ENCODE measurements around the gene PABPN1L. TPM values are rescaled to one million over a fixed set of nuclear protein-coding genes. Genes with fewer than 3 reads are reported as not detected.

PABPN1L gene, protein sequence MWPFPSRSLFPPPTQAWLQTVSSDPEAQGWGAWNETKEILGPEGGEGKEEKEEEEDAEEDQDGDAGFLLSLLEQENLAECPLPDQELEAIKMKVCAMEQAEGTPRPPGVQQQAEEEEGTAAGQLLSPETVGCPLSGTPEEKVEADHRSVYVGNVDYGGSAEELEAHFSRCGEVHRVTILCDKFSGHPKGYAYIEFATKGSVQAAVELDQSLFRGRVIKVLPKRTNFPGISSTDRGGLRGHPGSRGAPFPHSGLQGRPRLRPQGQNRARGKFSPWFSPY
- polyA plus RNA-seq = under 1 TPM in 2 of 3 donors, not detected in 1; 0.07 to 0.09 TPM

DNA sequence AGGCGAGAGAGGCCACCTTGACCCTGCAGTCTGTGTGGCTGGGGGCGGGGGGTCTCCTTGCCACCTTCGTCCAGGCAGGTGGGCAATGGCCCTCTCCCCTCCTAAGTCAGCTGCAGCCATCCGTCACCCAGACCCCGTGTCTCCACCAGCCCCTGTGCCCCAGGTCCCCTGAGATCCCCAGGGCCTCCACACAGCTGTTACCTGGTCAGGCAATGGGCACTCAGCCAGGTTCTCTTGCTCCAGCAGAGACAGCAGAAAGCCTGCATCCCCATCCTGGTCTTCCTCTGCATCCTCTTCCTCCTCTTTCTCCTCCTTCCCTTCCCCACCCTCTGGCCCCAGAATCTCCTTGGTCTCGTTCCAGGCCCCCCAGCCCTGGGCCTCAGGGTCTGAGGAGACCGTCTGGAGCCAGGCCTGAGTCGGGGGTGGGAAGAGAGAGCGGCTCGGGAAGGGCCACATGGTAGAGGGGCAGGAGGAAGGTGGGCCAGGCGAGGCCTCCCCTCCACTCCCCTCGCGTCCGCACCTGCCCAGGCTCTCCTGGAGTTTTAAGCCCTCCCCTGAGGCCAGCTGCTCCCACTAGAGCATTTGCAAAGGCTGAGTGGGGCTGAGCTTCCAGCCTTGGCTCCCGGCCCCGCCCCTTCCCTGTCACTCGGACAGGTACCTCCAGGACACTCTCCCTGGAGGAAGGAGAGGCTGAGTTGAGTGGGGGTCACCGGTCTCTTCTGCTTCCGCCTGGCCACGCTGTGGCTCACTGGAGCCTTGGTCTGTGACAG, at the start of gene PABPN1L:
PABPN1L (minus strand) TSS at position 510 of the 770 bp plus-strand sequence; CDS start at position 456, 54 bp downstream.
- no peak within 1 kb of the TSS for H3K27ac ChIP-seq (ENCODE audit: low read depth, low read length)
- 67 to 72% (median 70%) methylated on average over 16 to 20 of the region's 20 CpGs for WGBS, 3 donors

DNA sequence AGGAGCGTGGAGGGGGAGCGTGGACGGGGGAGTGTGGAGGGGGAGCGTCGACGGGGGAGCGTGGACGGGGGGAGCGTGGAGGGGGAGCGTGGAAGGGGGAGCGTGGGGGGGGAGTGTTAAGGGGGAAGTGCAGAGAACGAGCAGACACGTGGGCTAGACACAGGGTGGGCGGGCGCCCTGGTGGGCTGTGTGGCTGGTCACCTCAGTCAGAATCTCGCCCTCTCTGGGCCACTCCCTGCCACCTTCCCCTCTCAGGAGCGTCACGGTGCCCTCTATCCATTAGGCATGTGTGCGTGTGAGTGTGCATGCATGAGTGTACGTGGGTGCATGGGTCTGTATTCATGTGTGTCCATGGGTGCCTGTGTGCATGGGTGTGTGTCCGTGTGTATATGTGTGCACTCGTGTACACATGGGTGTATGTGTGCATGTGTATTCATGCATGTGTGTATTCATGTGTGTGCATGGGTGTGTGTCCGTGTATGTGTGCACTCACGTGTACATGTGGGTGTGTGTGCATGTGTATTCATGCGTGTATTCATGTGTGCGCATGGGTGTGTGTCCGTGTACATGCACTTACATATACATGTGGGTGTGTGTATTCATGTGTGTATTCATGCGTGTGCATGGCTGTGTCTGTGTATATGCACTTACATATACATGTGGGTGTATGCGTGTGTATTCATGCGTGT, 49.3 kb upstream of the PABPN1L start:
- H3K27ac ChIP-seq (ENCODE audit: low read depth, low read length) = no peak overlapping the region
- 81 to 91% (median 87%) methylated on average over 19 to 29 of the region's 30 CpGs for WGBS, 3 donors

DNA sequence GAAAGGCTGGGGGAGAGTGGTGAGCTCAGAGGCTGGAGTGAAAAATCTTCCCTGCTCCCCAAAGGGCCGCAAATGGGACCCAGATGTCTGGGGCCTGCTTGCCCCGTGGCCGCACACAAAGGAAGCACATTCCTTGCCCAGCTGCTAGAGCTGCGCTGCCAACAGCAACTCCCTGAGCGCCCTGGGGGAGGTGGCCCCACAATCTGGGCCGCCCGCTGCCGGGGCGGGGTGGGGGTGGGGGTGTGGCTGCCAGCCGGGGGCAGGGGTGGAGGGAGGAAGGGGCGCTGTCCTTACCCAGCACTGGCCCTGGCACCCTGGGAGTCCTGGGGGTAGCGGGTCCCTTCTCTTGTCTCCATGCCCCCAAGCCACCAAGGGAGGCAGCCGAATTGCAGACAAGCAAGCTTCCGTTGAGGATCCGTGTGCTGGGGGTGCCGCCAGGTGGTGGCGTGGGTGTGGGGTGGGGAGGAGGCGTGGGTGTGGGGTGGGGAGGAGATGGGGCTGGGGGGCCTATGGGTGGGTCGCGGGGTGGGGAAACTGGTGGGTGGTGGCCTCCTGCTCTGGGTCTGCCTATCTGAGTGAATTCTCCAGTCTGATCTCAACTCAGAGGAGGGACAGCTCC, 48.4 kb upstream of the PABPN1L start:
- 46 to 67% (median 63%) methylated on average over 18 to 20 of the region's 20 CpGs for WGBS, 3 donors
- H3K27ac ChIP-seq (ENCODE audit: low read depth, low read length) = no peak overlapping the region

DNA sequence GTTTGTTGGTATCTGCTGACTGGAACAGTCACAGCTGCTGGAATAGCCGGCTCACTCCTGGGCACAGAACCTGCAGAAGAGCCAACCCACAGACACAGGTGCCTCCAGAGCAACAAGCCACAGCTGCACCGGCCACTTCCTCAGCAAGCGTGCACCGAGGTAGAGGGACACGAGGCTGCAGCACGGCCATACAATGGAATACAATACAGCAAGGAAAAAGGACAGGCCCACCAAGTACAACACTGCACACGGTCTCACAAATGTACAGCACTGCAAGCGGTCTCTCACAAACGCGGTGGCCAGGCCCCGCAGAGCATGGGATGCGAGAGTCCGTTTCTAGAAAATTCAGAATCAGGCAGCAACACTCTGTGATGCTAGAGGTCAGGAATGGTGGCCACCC, 47.4 kb upstream of the PABPN1L start:
- no peak overlapping the region for H3K27ac ChIP-seq (ENCODE audit: low read depth, low read length)
- 96 to 98% (median 97%) methylated on average over 13 of the region's 13 CpGs for WGBS, 3 donors

DNA sequence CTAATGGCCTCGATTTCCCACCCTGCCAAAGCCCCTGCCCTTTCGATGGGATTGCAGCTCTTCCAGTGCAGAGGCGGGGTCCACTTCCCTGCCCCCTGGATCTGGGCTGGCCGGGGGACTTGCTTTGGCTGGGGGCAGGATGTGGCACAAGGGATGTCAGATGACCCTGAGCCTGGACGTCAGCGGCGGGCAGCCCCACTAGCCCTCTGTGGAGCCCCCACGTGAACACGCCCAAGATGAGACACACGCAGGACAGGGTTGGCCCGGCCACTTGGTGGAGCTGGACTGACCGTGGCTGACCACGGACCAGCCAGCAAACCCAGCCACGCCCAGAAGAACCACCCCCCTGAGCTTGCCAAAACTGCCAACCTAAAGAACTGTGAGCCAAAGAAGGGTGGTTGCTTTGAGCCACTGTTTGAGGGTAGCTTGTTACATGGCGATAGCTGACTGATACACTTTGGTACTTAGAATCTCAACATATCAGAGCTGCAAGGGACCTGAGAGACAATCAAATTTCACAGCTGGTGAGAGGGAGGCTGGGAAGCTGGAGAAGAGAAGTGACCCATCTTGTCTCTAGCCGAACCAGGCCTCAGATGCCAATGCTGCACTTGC, 46.6 kb upstream of the PABPN1L start:
- WGBS, 3 donors = 91 to 96% (median 95%) methylated on average over 15 to 16 of the region's 16 CpGs
- no peak overlapping the region for H3K27ac ChIP-seq (ENCODE audit: low read depth, low read length)

DNA sequence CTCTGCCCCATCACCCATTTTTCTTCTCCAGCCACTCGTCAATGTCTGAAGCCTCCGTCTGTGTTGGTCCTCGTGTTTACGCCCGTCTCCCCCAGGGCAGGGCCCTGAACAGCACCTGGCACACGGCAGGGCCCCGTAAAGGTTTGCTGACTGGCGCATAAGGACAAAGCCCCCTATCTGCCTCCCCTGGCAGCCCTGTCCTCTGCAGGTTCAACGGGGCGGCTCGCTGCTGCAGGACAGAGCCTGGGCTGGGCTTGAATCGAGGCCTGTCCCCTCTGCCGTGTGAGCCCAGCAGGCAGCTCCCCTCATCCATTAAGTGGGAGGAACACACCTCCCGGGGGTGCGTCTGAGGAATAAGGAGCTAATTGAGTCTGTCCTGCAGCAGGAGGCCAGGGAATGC, 46.1 kb upstream of the PABPN1L start:
- WGBS, 3 donors = 78 to 88% (median 87%) methylated on average over 15 of the region's 15 CpGs

DNA sequence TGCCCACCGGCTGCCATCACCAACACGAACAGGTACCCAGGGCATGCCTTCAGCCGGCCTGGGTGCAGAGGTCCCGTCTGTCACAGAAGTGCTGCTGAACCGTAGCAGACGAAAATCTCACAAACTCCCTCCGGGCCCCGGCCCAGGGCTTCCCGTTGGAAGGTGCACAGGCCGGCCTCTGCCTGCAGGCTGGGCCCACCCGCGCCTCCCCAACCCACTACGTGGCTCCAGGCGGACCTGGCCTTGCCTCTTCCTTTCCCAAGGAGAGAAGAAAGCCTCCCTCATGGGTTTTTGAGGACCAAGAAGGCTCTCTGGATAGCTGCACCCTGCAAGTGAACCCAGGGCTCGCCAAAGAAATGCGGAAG, 45.5 kb upstream of the PABPN1L start:
- H3K27ac ChIP-seq (ENCODE audit: low read depth, low read length) = no peak overlapping the region
- WGBS, 3 donors = 90 to 95% (median 91%) methylated on average over 16 of the region's 16 CpGs

More for the DNA sequence above, 46.1 kb upstream of the PABPN1L start:
- no peak overlapping the region for H3K27ac ChIP-seq (ENCODE audit: low read depth, low read length)

DNA sequence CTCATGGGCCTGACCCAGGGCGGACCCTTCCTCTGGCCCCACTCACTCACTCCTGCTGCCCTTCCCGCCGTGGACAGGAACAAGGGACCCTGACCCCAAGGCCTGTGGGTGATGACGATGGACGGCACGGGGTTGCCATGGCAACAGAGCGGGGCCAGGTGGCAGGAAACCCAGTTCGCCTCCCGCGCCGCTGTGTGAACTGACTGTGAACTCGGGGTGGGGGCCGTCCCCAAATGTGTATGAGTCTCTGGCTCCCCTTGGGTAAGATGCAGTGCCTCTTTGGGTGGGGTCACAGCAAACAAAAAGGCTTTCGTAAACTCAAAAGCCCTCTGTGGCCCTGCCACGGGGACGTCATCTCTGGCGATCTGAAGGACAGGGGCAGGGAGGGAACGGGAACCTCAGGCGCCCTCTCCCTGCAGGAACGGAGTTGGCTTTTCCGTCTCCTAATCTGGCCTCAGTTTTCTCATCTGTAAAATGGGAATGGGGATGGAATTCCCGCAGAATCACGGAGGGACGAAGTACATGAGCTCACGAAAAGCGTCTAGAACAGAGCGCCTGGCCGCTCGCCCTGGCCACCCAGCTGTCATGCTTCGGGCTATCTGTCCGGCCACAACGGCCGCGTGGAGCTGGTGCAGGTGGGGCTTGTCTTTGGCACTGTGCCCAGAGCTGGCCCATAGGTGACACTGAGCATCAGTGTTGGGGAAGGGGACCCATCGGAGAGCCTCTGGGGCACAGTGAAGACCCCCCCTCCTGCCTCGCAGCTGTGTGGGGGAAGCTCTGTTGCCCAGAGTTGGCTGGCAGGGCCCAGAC, 44.9 kb upstream of the PABPN1L start:
- no peak overlapping the region for H3K27ac ChIP-seq (ENCODE audit: low read depth, low read length)
- WGBS, 3 donors = 57 to 74% (median 71%) methylated on average over 36 of the region's 36 CpGs

DNA sequence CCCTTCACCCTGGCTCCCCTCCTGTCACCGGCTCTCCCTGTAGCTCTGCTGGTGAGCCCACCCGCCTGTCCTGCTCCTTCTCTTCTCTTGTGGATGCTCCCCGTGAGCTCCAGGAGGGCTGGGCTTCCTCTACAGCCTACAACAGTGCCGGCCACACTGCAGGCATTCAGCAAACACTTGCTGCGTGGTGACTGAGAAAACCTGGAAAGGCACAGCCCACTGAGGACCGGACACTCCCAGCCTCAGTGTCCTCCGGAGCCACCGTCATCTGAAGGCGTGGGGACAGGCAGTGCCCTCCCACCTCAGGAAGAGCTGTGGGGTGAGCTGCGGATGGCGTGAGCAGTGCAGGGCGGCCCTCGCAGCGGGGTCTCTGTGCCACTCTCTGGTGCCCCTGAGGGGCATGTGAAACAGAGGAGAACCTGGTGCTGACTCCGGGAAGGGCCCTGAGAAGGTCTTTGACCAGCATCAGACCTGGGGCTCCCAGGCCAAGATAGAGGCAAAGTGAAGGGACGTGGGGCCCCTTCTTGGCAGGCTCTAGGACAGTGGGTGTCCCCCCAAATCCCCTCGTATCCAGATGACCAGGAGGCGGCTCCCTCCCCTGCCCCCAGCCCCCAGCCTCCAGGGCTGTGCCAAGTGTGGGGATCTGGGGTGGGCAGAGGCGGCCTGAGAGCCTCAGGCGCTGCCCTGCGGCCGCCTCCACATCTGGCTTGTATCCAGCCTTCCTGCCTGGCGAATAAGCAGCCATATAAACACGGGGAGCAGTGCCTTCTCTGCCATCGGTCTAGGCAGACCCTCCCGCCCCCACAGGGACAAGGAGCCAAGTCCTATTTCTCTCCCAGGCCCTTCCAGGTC, 44.0 kb upstream of the PABPN1L start:
- no peak overlapping the region for H3K27ac ChIP-seq (ENCODE audit: low read depth, low read length)
- WGBS, 3 donors = 55 to 68% (median 67%) methylated on average over 24 to 26 of the region's 26 CpGs

DNA sequence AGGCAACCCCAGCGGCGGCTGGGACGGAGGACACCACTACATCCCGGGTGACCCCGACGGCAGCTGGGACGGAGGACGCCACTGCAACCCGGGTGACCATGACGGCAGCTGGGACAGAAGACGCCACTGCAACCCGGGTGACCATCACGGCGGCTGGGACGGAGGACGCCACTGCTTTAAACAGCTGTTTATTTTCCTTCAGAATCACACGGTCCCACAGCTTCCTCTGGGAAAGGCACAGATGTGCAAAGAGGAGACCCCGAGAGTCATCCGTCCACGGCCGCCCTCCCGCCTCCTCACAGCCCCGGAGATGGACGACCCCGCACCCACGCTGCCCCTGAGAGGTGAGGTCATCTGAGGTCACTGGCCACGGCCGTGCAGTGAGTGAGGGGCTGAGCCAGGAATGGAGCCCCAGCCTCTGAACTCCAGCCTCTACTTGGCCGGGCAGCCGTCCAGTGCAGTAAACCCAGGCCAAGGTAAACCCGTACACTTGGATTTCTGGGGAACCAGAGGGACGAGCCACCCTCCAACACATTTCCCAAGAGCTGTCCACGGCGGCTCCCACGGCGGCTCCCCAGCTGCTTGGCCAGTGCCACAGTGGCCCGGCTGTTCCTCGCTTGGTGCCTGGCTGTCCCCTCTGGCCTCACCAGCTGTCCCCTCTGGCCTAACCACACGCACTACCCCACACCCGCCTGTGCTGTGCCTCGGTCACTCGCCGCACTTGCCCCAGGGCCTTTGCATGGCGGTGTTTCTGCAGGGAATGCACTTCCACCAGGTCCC, 43.2 kb upstream of the PABPN1L start:
- 36 to 85% (median 73%) methylated on average over 44 of the region's 44 CpGs for WGBS, 3 donors
- no peak overlapping the region for H3K27ac ChIP-seq (ENCODE audit: low read depth, low read length)

DNA sequence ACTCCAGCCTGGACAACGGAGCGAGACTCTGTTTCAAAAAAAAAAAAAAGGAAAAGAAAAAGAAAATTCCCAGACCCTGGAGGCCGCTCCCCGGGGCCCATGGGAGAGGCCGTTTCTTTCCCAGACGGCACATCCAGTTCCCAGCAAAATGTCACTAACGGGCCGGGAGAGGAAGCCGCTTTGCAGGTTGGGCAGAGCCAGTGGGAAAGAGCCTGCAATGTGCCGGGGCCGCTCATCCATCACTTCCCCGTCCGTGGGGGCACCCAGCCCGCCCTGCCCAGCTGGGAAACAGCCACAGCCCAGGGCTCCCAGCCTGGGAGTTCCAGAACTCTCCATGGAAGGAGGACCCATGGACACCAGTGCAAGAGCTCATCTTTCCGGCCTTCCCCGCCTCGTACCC, 41.8 kb upstream of the PABPN1L start:
- WGBS, 3 donors = 76 to 88% (median 79%) methylated on average over 16 to 17 of the region's 17 CpGs
- no peak overlapping the region for H3K27ac ChIP-seq (ENCODE audit: low read depth, low read length)

DNA sequence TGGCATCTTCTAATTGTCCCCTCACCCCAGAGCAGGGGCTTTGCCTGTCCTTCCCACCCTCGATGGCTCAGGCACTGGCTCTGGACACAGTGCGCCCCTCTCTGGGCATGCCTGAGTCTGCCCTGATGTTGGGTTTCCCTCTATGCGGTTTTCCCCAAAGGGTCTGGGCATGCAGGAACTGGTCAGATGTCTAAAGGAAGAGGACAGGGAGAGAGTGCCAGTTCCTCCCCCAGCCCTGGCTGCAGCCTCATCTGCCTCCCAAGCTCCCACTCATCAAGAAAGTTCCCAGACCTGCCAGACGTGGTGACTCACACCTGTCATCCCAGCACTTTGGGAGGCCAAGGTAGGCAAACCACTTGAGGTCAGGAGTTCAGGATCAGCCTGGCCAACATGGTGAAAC, 41.3 kb upstream of the PABPN1L start:
- no peak overlapping the region for H3K27ac ChIP-seq (ENCODE audit: low read depth, low read length)
- 67 to 91% (median 80%) methylated on average over 4 of the region's 4 CpGs for WGBS, 3 donors

DNA sequence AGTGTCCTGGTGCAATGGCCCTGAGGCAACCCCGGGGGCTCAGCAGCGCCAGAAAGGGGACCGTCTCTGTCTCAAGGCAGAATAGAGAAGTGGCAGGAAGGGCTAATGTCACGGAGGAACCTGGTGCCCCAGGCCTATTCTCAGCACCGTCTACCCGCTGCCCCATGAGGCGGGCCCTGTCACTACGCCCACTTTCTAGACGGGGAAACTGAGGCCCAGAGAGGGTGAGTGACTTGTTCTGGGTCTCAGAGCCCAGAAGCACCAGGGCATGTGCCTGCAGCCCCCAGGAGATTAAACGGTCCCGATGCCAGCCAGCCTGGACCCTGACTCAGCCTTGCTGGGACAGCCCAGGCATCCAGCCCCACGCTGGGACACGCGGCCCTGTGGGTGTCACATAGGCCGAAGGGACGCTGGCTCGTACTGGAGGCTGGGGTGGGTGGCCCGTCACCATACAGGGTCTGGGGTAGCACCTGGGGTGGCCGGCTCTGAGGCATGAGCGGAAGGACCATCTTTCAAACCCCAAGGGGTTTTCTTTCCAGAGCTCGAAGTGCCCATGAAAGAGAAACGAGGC, 40.2 kb upstream of the PABPN1L start:
- no peak overlapping the region for H3K27ac ChIP-seq (ENCODE audit: low read depth, low read length)
- WGBS, 3 donors = 81 to 93% (median 85%) methylated on average over 22 of the region's 22 CpGs

DNA sequence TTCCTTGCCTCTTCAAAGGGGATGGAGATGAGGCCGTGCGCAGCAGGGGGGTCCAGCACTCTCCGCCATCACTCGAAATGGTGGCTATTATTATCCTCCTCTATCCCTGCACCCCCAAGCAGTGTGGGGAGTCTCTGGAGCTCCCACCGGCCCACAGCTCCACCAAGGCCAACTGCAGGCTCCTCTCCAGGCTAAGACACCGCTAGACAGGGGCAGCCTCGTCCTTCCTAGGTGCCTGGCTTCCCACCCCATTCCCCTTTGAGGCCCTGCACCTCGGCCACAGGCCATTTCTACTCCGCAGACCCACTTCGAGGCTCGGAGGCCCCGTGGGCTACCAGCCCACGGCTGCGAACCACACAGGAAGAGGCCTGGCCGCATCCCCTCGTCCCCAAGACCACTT, 39.6 kb upstream of the PABPN1L start:
- WGBS, 3 donors = 82 to 92% (median 82%) methylated on average over 16 of the region's 16 CpGs
- no peak overlapping the region for H3K27ac ChIP-seq (ENCODE audit: low read depth, low read length)

DNA sequence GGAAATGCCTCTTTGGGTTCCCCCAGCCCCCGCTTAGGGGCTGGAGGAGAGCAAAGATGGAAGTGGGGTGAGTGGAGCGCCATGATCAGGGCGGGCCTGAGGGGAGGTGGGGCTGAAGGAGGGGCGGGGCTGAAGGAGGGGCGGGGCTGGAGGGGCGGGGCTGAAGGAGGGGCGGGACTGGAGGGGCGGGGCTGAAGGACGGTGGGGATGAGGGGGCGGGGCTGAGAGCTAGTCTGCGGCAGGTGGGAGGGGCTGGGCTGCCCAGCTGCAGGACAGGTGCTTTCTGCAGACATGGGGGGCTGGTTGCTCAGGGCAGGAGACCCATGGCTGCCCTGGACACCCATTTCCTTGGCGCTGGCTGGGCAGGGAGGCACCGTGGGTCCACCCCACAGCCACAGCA, 39.1 kb upstream of the PABPN1L start:
- H3K27ac ChIP-seq (ENCODE audit: low read depth, low read length) = no peak overlapping the region
- WGBS, 3 donors = 54 to 56% (median 55%) methylated on average over 7 to 11 of the region's 13 CpGs
